HS-27A (cell line): Measurements from ENCODE around the gene SYT1.

Experiments
- DNase-seq: peaks from one replicate; pipeline ENCODE4 v3.0.0-alpha.2; 2012; ENCODE audit warnings: low read depth, missing footprints

The SYT1 gene

GRCh38 chr12:79296133-79296532 lies 431.6 kb downstream of the SYT1 start:
- no peak for DNase-seq

DNA sequence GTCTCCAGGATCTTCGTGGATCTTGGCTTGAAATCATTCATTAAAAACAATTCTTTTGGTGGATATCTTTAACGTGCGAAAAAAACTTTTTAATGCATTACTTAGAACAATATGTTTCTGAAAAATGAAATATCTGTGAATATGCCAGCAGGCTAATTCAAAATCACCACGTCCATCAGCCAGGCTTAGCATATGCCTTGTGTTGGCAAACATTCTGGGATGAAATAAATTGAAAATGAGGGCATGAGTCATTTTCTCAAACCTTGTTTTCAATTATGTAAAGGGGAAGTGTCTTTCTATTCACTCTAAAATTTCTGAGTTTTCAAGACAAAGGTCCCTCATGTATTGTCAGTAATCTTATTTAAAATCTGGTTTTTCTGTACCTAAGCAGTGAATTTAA lies 432.3 kb downstream of the SYT1 start:
- no peak for DNase-seq

GRCh38 chr12:79298506-79298905 lies 433.9 kb downstream of the SYT1 start:
- no peak for DNase-seq

GRCh38 chr12:79299447-79300198 lies 435.0 kb downstream of the SYT1 start:
- DNase-seq = no peak

DNA sequence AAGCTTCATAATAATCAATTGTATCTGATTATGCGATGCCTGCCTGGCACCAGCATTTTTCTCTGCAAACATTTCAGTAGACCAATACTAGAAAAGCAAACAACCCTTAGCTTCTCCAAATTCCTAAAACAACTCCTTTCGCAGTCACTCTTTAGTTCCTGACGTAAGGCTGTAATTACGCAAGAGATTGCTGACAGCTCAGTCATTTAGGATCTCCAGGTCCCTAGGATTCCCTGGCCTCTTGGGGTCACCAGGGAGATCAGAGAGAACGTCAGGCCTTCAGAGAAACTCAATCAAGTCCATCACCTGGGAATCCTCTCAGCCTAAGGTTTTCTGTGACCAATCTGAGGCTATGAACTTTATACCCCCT lies 435.6 kb downstream of the SYT1 start:
- DNase-seq = no peak

GRCh38 chr12:79301181-79301580 lies 436.6 kb downstream of the SYT1 start:
- no peak for DNase-seq

DNA sequence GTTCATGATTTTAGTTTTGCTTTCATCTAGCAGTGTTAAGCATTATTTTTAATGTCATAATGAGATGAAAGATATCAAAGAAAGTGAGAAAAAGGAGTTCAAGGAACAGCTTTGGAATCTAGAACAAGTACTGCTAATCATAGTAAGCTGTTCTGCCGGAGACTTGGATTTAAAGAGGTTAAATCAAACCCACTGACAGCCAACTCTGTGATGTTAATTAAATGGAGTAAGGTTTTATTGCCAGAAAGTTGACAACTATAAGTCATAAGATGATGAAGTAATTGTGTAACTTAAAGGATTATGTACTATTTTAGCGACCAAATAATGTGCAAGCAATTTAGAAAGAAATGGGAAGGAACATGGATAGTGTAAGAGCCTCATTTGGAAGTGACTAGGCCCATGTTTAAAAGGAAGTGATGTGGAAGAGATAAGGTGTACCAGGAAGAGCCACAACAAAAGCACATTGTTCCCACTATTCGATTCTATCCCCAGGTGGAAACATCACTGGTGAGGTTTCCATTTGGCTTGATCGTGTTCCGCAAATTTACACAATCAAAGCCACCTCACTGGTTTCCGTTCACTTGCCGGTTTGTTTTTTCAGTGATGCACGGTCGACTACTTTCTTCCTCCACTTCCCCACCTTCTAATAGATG lies 437.7 kb downstream of the SYT1 start:
- no peak for DNase-seq

DNA sequence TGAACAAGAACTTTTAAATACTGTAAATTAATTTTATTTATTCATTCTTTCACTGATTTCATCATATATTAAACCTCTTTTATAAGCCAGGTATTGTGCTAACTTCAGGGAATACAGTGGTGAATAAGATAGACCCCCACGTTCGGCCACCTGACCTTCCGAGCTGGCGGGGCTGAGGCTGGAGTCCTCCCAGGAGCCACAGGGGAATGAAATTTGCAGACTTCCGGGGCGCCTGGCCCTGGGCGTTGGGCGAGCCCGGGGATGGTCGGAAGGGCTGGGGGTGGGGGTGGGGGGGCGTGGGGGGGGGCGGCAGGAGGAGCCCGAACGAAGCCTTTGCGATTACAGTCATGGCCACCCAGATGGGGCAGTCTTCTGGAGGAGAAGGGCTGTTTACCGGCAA lies 442.8 kb downstream of the SYT1 start:
- no peak for DNase-seq

- no peak for DNase-seq
Measured at GRCh38 chr12:79309039-79309438, 444.5 kb downstream of the SYT1 start.

- DNase-seq = no peak
Measured at GRCh38 chr12:79317179-79317847, 452.7 kb downstream of the SYT1 start.

DNA sequence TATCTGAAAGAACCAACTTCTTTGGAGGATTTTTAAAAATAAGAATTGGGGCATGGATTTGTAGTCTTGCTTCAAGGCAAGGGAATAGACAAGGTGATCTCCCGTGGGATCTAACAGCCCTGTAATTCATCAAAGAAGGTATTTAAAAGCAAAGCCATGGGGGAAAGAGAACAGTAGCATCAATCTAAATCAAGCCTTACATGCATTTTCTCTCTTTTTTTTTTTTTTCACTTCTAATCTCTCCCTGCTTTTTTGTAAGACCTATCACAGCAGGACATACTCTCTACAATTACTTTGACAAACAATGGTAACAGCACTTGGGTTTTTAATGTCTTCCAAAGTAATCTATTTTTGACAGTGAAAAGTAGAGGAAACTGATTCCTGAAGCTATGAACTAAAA lies 458.3 kb downstream of the SYT1 start:
- DNase-seq = no peak

GRCh38 chr12:79324571-79324970 lies 460.0 kb downstream of the SYT1 start:
- no peak for DNase-seq

- DNase-seq = no peak
Measured at GRCh38 chr12:79326222-79326621, 461.6 kb downstream of the SYT1 start.

- DNase-seq = no peak
Measured at GRCh38 chr12:79326663-79327062, 462.1 kb downstream of the SYT1 start.

DNA sequence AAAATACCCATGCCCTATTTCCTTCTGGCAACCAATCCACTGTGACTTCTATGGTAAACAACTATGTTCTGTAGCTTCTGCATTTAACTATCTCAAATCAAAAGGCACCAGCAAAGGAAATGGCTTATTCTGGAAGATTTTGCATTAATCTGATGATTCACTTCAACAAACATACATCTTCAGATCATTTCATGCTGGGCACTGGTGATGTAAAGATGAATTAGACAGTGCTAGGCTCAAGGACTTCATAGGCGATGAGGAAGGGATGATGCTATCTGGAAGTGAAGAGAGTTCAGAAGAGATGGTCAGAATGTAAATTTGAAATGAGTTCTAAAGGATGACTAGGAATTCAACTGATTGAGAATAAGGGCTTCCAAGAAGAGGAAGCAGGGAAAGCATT lies 462.9 kb downstream of the SYT1 start:
- no peak for DNase-seq

DNA sequence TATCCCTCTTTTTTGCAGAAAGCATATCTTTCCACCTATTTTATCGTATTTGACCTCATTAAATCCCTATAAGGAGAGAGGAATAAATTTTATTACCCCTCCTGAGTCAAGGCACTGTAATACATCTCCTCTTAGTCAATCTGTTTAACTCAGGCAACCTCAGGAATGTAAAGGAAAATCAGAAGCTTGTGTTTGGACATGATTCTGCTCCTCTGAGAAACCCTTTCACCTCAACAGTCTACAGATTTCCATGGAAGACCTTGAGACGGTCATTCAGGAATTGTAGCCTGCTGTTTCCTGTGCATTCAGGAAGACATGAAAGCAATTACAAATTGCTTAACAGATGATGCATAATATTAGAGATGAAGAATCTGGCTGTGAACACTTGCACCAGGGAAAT lies 465.4 kb downstream of the SYT1 start:
- no peak for DNase-seq

DNA sequence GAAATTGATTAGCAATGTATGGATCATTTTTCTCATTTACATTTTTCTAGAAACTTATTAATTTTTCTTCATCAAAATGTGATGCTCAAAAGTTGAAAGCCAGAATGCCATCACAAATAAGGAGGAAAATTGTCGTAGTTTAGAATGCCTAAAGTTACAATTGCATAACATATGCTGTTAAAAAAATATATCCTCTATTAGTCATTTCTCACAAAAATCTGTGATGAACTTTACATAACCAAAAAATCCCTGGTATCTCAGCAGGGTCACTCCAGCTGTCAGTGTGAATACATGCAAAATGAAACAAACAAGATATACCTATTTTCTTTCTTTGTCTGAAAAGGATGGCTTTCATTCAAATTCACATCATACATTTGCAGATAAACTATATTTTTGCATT lies 467.3 kb downstream of the SYT1 start:
- DNase-seq = peak; percentile 3

DNA sequence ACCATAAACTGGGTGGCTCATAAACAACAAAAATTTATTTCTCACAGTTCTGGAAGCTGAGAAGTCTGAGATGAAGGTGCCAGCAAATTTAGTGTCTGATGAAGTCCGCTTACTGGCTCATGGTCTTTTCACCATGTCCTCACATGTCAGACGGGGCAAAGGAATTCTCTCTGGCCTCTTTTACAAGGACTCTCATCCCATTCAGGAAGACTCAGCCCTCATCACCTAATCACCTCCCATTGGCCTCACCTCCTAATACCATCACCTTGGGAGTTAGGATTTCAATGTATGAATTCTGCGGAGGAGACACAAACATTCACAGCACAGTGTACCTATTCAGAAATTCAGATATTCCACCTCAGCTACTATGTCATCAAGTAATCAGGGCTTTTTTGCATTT lies 468.6 kb downstream of the SYT1 start:
- no peak for DNase-seq

GRCh38 chr12:79337662-79338290 lies 473.2 kb downstream of the SYT1 start:
- DNase-seq = no peak

GRCh38 chr12:79344855-79345847 lies 480.6 kb downstream of the SYT1 start:
- DNase-seq = no peak

- no peak for DNase-seq
Measured at GRCh38 chr12:79347866-79348265, 483.3 kb downstream of the SYT1 start.

DNA sequence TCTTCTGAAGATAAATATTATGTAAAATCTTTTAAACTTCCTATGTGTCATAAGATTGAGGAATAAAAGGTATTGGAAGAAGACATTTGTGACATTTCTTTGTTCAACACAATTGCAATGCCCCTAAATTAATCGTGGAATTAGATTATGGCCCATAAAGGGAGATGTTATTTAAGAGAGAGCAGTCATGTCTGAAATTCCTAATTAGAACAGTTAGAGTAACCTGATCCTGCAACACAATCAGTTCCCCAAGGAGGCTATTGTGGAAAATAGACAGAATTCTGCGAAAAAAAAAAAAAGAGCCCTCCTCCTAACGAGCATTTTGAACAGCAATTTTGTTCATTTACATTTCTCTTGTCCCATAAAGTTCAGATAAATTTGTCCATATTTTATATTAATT lies 486.7 kb downstream of the SYT1 start:
- DNase-seq = no peak
